GM04504 (cell line): ENCODE data around the gene YIPF1.

Source experiments
- DNase-seq: peaks from one replicate; pipeline ENCODE4 v3.0.0-alpha.2; 2012; ENCODE audit warnings: low read depth

YIPF1 gene

DNA sequence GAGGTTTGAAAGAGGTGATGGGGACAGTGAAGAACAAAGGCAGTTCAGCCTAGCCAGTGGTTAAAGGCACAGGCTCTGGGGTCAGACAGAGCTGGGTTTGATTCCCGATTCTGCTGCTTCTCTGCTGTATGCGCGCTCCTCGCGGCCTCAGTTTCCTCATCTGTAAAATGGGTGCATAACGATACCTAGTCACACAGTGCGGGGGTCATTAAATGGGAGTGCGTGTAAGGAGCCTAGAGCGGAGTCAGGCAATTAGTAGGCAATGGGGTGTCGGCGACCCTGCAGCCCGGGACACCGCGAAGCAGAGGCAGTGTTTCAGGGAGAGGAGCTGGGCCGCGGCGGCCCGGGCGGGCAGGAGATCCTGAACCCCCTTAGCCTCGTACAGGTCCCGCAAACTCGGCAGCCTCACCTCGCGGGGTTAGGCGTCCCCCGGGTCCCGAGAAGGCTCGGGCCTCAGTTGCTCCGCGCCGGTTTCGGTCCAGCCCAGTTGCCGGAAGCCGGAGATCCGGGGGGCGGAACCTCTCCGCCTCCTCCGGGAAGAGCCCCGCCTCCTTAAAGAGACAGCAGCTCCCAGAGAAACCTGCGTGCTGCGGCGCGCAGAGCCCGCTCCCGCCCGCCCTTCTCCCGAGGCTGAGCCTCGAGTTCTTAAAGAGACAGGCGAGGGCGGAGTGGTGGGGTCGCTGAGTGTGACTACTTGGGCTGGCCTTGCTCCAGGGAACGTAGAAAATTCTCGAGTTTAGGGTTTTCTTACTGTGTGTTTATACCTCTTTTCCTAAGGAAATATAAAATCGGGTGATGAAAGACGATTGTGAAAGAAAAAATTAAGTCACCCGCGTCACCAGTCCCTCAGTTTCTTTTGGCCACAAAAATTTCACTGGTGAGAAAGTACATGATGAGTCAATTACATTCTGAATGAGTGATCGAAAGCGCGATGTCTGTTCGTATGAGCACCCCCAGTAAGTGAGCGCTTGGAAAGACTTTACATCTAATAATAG is at the start of gene YIPF1:
YIPF1 (minus strand) TSS at position 494 of the 995 bp plus-strand sequence. CDS start 860 bp downstream, outside the sequence.
- DNase-seq, result peak; percentile 72

DNA sequence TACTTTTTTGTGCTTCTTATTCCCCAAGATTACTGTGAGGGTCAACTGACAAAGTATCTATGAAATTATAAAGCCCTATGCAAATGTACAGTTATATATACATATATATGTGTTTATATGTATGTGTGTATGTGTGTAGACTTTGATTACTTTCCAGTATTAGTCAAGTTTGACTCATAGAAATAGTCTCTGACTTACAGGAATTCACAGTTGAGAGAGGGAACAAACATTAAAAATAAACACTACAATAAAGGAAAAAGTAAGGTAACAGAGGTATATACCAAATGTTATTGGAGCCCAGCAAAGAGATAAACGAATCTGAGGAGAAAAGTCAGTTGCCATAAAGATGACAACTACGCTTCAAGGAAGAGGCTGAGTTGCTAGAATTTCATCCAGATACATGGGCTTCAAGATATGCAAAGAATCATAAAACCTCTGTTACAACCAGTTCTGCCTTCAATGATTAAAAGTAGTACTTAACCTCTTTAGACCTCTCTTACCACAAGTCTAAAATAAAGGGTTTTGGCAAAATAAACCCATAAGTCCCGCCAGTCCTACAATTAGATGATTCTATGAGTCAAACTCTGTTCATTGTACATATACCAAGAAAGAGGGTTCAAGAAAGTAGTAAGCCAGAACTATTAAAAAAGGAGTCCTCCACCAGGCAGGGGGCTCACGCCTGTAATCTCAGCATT is 48.7 kb upstream of the YIPF1 start:
- DNase-seq, result no peak

DNA sequence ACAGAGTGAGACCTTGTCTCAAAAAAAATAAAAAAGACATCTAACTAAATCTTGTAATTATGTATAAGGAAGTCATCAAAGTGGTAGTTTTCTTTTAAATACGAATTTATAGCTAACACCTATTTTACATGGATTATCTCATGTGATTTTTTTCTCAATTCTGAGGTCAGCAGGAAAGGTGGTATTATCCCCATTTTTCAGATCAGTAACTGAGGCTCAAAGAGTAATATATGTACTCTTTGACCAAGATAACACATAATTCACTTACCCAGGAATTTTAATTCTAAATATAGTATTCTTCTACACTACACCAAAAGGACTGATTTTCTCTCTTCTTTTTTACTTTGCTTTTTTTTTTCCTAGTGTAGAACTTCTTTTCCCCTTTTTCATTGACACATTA is 46.8 kb upstream of the YIPF1 start:
- no peak for DNase-seq

DNA sequence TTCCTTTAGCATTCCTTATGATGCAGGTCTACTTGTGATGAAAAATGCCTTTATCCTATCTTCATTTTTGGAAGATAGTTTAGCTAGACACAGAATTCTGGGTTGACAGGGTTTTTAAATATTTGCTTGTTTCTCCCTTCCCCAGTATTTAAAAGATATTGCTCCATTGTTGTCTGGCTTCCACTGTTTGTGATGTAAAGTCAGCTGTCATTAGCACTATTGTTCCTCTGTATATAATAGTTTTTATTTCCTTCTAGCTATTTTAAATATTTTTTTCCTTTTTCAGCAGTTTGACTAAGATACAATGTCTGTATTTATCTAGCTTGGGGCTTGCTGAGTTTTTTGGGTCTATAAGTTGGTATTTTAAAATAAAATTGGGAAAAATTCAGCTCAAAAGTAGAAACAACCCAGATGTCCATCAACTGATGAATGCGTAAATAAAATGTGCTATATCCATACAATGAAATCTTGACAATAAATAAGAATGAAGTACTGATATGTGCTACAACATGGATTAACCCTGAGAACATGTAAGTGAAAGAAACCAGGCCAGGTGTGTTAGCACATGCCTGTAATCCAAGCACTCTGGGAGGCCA is 44.7 kb upstream of the YIPF1 start:
- DNase-seq, result no peak

DNA sequence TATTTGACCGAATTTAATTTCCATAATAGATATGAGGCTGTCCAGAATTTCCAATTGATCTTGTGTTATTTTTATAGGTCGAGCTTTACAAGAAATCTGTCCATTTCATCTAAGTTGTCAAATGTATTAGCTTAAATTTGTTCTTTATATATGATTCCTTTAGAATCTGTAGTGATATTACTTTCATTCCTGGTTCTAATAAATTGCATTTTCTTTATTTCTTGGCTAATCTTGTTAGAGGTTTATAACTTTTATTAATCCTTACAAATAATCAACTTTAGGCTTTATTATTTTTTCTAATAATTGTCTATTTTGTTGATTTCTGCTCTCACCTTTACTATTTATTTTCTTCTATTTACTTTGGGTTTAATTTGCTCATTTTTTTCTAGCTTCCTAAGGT is 41.9 kb upstream of the YIPF1 start:
- no peak for DNase-seq

DNA sequence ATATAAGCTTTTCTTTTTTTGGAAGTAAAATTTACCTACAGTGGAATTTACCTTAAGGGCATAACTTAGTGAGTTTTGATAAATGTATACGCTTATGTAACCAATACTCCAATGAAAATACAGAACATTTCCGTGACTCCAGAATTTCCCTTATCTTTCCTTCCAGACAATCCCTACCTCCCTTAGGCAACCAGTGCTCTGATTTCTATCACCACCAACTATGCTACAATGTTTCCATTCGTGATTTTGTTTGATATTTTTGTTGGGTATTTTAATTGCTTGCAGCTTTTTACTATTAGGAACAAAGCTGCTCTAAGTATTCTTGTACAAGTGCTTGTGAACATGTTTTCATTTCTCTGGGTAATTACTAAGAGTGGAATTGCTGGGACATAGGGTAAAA is 41.3 kb upstream of the YIPF1 start:
- DNase-seq, result no peak

DNA sequence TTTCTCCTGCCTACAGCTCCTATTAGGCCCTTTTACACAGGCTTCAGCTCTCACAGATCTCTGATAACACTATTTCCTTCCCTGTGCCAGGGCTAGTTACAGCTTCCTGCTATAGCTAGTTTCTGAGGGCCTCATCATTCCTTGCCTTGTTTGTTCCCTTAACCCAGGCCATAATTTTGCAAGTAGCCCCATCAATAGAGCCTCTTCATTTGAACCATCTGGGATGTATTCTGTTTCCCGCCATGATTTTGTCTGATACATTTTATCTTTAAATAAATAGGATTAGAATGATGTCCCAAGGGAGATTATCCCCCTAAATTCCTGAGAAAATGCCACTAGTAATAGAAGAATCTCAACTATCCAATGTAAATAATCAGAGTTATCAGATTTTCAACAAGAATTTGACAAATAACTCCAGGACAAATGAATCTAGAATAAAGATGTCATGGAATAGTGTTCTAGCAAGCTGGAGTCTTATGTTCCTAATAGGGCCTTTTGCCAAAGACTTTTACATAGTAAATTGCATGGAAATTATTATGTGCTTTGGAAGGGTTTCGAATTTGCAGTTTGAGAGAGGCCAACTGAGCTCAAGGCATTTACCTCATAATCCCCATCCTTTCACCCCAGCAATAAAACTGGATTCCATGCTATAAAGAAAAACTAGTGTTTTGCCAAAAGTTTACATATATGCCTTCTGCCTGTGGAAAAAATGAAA is 39.8 kb upstream of the YIPF1 start:
- no peak for DNase-seq

DNA sequence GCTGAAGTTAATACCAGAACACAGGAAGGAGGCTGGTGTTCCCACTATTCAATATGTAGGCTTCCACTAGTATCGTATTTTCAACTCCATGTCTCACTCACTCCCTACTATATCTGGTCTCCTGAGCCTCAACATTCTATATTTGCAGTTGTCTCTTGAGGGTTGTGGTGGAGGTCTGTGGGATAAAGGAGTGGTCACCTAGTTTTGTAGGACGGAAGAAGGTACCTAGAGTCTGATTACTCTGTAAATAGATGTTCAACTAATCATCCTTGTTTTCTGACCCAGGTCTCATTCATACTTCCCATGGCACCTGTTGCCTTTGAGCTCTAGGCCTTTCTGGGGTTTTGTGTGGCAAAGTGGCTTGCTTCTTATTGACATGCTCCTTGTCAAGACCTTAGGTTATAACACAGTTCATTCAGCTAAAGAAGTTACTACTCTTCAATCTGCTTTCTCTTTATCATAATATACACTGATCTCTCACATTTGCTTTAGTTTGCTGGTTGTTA is 37.8 kb upstream of the YIPF1 start:
- DNase-seq, result no peak

DNA sequence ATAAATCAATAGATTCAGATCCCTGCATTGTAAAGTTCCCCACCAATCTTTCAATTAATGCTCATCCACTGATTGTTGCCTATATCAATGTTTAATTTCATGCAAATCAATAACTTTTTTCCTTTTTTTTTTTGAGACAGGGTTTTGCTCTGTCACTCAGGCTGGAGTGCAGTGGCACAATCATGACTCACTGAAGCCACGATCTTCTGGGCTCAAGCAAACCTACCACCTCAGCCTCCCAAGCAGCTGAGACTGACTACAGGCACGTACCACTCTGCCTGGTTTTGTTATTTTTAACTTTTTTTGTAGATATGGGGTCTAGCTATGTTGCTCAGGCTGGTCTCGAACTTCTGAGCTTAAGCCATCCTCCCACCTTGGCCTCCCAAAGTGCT is 30.1 kb upstream of the YIPF1 start:
- DNase-seq, result no peak

DNA sequence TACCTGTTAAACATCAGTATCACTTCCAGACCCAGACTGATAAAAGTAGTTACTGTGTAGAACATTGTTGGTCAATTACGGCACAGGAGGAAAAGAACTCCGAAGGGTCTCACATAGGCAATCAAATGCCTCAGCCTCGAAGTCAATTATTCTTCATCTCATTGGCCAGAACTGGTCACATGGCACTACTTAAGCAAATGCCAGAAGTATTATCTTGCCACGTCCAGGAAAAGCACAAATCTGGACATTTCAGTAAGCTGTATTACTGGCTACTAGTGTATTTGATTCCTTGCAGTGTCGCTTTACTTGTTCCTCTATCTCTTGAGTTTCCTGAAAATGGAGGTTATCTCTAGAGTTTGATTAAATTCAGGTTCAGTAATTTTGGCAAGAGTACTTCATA is 28.7 kb upstream of the YIPF1 start:
- DNase-seq, result no peak

DNA sequence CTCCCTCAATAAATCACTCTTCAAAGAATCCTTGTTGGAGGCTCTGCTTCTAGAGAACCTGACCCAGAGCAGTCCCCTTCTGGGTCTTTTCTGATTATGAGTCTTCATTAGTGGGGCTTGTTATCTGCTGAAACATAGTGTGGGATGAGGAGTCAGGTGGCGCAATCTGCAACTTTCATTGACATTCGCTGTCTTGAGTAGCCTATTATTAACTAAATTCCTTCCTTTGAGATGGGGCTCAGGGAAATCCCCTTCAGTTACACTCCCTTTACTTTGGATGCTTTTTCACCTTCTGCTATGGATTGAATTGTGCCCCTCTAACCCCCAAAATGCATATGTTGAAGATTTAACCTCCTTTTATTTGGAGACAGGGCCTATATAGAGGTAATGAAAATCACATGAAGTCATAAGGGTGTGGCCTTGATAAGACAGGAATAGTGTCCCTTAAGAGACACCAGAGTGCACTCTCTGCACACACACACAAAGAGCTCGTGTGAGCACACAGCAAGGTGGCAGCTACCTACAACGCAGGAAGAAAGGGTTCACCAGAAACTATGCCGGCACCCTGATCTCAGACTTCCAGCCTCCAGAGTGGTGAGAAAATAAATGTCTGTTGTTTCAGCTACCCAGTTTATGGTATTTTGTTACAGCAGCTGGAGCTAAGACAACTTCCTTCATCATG is 23.9 kb upstream of the YIPF1 start:
- DNase-seq, result no peak

DNA sequence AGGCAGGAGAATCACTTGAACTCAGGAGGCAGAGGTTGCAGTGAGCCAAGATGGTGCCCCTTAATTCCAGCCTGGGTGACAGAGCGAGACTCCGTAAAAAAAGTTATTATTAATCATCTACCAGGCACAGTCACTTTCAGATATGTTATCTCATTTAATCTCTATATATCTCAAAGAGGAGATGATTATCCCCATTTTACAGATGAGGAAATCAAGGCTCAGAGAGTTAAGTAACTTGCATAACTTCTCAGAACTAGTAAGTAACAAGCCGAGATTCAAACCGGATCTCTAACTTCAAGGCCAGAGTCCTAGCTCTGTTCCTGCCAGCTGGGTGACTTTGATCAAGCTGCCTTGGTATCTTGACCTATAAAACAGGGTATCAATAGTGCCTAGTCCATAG is 21.8 kb upstream of the YIPF1 start:
- no peak for DNase-seq

DNA sequence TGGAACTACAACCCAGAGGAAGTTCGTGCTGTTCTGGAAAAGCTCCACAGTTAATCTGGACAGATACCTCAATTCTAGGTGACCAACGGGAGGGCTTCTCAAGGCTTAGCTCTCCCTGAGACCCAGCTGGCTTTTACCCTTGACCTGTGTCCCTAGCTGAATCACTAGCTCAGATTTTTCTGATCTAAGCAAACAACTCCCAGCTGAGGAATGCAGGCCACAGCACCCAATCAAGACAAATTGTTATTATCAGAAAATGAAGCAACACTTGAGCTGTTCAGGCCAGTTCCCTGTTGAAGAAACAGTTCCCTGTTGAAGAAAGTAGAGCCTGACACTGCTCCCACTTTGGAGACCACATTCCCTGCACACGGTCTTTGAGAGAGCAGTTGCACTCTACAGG is 20.3 kb upstream of the YIPF1 start:
- no peak for DNase-seq

DNA sequence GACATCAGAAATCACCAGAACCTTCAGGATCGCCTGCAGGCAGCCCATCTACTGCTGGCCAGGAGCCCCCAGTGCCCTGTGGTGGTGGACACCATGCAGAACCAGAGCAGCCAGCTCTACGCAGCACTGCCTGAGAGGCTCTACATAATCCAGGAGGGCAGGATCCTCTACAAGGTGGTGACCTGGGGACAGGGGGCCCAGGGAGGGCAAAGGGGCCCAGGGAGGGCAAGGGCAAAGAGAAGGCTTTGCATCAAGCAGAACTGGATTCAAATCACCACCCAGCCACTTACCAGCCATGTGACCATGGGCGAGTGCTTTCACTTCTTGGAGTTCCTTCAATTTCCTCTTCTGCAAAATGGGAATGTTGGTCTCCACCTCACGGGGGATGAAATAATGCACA is 16.5 kb upstream of the YIPF1 start:
- no peak for DNase-seq

DNA sequence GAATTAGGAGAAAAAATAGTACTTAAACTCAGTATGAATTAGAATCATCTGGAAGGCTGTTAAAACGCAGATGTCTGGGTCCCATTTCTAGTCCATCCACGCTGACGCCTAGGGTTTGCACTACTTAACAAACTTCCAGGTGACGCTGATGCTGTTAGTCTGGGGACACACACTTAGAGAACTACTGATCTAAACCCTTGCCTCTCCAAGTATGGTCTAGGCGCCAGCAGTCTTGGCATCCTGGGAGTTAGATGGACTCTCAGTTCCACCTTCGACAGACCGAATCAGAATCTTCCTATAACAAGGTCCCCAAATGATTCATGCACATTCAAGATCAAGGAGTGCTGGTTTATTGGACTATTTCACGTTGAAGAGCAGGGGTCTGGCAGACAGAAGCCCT is 15.9 kb upstream of the YIPF1 start:
- DNase-seq, result no peak

DNA sequence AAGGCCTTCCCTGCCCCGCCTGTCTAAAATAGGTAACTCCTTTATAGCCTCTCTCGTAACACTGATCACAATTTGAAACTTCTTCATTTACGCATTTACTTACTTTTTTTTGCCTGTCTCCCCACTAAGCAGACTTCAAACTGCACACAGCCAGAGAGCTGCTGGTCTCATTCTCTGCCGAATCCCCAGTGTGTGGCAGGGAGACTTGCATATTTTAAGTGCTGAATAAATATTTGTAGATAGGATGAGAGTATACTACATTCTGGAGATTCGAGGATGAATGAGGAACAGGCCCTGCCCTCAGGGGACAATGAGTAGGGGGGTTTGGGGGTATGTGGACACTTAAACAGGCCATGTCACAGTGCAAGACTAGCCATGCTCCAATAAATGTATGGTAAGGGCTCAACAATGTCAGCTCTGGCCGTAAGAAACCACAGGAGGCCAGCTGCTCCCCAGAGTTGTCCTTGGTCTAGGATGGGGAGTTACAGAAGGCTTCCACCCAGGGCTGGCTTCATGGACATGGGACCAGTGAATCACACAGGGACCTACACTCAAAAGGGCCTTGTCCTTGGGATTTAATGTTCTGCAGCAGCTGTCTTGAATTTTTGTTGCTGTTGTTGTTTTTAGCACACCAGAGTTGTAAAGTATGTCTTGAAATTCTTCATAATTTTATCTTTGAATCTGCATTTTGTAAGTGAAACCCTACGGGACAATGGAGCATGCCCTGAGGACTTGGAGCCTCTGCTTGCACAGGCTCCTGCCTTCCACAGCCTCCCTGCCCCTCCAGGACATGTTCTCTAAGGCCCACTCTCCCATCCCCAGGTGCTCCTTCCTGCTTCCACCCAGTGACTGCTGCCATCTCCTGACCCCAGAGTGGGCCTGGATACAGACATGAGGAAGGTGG is 12.9 kb upstream of the YIPF1 start:
- DNase-seq, result no peak

DNA sequence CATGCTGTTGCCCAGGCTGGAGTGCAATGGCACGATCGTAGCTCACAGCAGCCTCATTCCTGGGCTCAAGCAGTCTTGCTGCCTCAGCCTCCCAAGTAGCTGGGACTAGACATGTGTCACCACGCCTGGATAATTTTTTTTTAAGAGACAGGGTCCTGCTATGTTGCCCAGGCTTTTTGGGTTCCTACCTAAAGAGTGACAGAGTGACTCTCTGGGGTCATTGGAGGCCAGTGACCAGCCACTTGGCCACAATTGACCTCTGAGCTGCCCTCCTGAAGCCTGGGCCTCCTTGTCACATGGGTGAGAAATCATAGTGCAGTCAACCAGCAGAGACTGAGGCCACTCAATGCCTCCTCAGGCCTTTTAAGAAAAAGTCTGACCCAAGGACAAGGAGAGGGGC is 10.1 kb upstream of the YIPF1 start:
- no peak for DNase-seq

DNA sequence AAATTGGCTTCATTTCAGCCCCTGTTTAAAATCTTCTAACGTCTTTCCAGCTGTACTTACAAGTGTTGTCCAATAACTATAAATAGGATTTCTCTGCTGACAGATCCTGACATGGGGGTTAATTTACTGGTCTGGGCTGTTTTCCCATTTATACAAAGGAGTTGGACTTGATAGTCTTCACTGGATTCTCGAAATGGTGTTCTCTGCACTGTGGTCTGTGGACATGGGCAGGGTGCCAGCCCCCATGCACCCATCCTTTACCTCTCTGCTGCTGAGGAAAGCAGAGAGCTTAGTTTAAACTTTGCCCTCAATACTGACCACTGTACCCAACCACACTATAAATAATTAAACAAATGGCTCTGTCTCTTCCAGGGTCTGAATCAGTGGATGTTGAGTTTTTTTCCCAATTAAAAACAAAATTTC is 9.6 kb upstream of the YIPF1 start:
- DNase-seq, result no peak

DNA sequence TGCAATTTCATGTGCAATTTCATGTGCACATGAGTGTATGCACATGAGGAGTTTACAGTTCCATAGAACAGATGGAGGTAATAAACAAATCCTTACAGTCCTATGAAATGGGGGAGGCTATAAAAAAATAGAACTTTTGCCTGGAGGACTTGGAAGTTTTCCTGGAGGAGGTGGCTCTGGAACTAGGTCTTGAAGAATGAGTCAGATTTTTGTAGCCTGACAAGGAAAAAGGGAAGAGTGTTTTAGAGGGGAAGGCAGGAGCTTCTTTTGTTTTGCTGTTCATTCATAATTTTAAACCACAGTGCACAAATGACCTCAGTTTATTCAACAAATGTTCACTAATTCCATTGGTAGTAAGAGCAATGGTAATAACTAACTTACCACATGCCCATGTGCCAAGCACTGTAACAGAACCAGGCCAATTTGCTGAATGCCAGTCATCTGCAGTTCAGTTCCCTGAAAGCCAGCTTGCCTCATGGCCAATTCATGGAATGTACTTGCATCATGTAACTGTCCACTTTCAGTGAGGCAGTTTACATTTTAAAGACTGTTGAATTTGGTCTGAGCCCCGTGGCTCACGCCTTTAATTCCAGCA is 7.1 kb upstream of the YIPF1 start:
- peak; percentile 87 for DNase-seq

DNA sequence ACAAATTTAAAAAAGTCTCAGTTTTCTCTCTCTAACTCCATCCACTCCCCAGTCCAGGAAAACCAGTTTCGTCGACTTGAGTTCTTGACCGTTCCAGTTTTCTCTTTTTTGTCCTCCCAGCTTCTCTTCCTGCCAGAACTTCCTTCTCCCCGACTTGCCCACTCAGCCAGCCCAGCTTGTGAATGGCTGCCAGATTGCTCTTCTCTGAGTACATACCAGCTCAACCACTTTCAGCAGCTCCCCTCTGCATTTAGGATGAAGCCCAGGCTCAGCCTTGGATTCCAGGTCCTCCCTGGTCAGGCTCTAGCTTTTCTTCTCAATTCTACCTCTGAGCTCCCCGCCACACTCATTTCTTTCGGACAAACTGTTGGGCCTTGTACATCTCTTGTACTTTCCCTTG is 5.8 kb upstream of the YIPF1 start:
- DNase-seq, result no peak
